ENCODE results near the gene TMEM38B. TPM values are rescaled to one million over a fixed set of nuclear protein-coding genes. Genes with fewer than 3 reads are reported as not detected.

The TMEM38B gene
- polyA plus RNA-seq, 1 experiment = 7.5 TPM

DNA sequence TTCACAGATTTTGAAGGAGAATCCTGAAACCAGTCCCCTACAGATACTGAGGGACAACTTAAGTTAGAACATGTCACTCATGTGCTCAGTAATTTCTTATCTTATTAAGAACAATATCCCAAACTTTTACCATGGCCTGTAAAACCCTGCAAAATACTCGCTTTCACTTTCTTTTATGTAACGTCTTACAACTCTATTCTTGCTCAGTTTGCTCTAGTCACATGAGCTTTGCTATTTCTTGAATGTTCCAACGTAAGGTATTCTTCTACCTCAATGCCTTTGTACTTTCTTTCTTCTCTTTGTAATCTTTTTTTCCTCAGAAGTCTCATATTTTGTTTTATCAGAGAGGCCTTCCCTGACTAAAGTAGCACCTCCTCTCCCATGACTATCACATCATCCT, 14.1 kb downstream of the TMEM38B start:
- Histone ChIP-seq H3K9me3 (ENCODE audit: control insufficient read depth, insufficient read depth, low read length) (no peaks in the 10 kb centered on the region; the same call in 1 of the 2 replicates), H3K4me3 (ENCODE audit: low read depth, low read length) (no peak overlapping the region), H3K27ac (ENCODE audit: low read depth, low read length) (no peak overlapping the region), H3K27me3 (ENCODE audit: control insufficient read depth, insufficient read depth, low read length) (no peaks in the 10 kb centered on the region)
- DNase-seq (ENCODE audit: low read depth, low spot score) = no peak
- POLR2A ChIA-PET = no interaction called here
- CTCF ChIA-PET = interaction anchor here (2.0 kb wide), 1 partner anchor 10 kb away, joined by 5 read pairs; no protein-coding TSS in a partner anchor
- no peak for TF ChIP-seq CTCF (IDR thresholded peaks at IDR 0.05; ENCODE audit: low read depth, low read length)

DNA sequence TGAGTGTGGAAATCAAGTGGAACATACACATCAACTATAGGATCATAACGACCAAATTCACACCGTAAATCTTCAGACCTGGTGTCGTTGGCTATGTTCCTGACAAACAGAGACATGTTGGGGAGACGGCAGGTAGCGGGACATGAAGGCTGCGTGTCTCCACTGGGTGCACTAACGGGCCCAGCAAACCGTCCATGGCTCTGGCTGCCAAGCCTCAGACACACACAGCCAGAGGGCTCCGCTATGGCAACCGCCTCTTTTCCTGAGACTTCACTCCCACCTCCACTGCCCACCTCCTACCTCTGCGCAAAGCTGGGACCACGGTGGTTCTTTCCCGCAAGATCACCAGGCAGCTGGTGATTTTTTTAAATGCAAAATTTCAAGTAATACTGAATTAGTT, 16.3 kb downstream of the TMEM38B start:
- ChIA-PET CTCF (no interaction called here), POLR2A (no interaction called here)
- Histone ChIP-seq H3K9me3 (ENCODE audit: control insufficient read depth, insufficient read depth, low read length) (no peaks in the 10 kb centered on the region; the same call in 1 of the 2 replicates), H3K4me3 (ENCODE audit: low read depth, low read length) (no peak overlapping the region), H3K27me3 (ENCODE audit: control insufficient read depth, insufficient read depth, low read length) (no peaks in the 10 kb centered on the region), H3K27ac (ENCODE audit: low read depth, low read length) (no peak overlapping the region)
- no peak for DNase-seq (ENCODE audit: low read depth, low spot score)
- TF ChIP-seq CTCF (IDR thresholded peaks at IDR 0.05; ENCODE audit: low read depth, low read length) = no peak

GRCh38 chr9:105711867-105712266, 17.5 kb downstream of the TMEM38B start:
- no peak overlapping the region for H3K4me3 ChIP-seq (ENCODE audit: low read depth, low read length)
- no peak for TF ChIP-seq CTCF (IDR thresholded peaks at IDR 0.05; ENCODE audit: low read depth, low read length)
- ChIA-PET CTCF (interaction anchor here (0.6 kb wide), 1 partner anchor 103 kb away, joined by 3 read pairs; no protein-coding TSS in a partner anchor), POLR2A (no interaction called here)
- no peak for DNase-seq (ENCODE audit: low read depth, low spot score)
- H3K9me3 ChIP-seq (ENCODE audit: control insufficient read depth, insufficient read depth, low read length) = no peaks in the 10 kb centered on the region; the same call in 1 of the 2 replicates
- H3K27me3 ChIP-seq (ENCODE audit: control insufficient read depth, insufficient read depth, low read length) = no peaks in the 10 kb centered on the region
- H3K27ac ChIP-seq (ENCODE audit: low read depth, low read length) = no peak overlapping the region

- no peak overlapping the region for H3K4me3 ChIP-seq (ENCODE audit: low read depth, low read length)
- ChIA-PET POLR2A (no interaction called here), CTCF (interaction anchor here (0.6 kb wide), 1 partner anchor 103 kb away, joined by 3 read pairs; no protein-coding TSS in a partner anchor)
- H3K27ac ChIP-seq (ENCODE audit: low read depth, low read length) = no peak overlapping the region
- DNase-seq (ENCODE audit: low read depth, low spot score) = no peak
- H3K27me3 ChIP-seq (ENCODE audit: control insufficient read depth, insufficient read depth, low read length) = no peaks in the 10 kb centered on the region
- no peak for TF ChIP-seq CTCF (IDR thresholded peaks at IDR 0.05; ENCODE audit: low read depth, low read length)
- no peaks in the 10 kb centered on the region; the same call in 1 of the 2 replicates for H3K9me3 ChIP-seq (ENCODE audit: control insufficient read depth, insufficient read depth, low read length)
Observed at GRCh38 chr9:105712297-105712696, 18.0 kb downstream of the TMEM38B start.

DNA sequence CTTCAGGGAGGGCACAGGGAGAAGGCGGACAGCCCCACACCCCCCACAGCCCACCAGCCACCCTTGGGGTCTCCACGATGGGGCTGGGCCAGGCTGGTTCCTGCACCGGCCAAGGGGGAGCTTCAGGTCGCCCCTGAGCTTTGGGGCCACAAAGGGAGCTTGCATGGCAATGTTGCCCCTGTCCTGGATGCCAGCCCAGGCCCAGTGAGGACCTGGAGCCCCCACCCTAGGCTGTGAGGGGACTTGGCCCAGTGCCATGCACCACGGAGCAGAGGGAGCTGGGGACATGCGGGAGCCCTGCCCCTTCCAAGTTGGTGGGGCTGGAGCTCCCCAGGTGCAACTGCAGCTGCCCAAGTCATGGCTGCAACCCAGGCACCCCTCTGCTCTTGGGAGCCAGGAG, 18.4 kb downstream of the TMEM38B start:
- ChIA-PET POLR2A (no interaction called here), CTCF (no interaction called here)
- no peaks in the 10 kb centered on the region for H3K27me3 ChIP-seq (ENCODE audit: control insufficient read depth, insufficient read depth, low read length)
- no peaks in the 10 kb centered on the region; the same call in 1 of the 2 replicates for H3K9me3 ChIP-seq (ENCODE audit: control insufficient read depth, insufficient read depth, low read length)
- no peak overlapping the region for H3K27ac ChIP-seq (ENCODE audit: low read depth, low read length)
- H3K4me3 ChIP-seq (ENCODE audit: low read depth, low read length) = no peak overlapping the region
- TF ChIP-seq CTCF (IDR thresholded peaks at IDR 0.05; ENCODE audit: low read depth, low read length) = no peak
- no peak for DNase-seq (ENCODE audit: low read depth, low spot score)

Data from AG04450 (cell line).